SU-DHL-6 (cell line): ENCODE results near the gene PCDHGA6.

Experiments
- CTCF ChIP-seq: fragments of 200-600 bp; sonication (generic); IDR thresholded peaks from one replicate; pipeline ENCODE4 v1.5.1; 2017; ENCODE audit warnings: antibody characterized with exemption, mild to moderate bottlenecking, low read length, moderate library complexity; ENCODE audit not compliant: insufficient read depth, poor library complexity, severe bottlenecking
- EZH2phosphoT487 ChIP-seq: fragments of 200-600 bp; sonication (generic), shearing (Covaris generic); conservative IDR thresholded peaks from 2 replicates; pipeline ENCODE4 v1.6.1; 2018; ENCODE audit warnings: mild to moderate bottlenecking, antibody characterized with exemption, low read length, moderate library complexity, mixed read lengths

- TF ChIP-seq CTCF (peak; percentile 56), EZH2phosphoT487 (no peak)
Measured at GRCh38 chr5:141354900-141355469, 18.7 kb upstream of the PCDHGA6 start, which contains the start of gene PCDHGA4.
